Smooth muscle cell (in vitro differentiated cells): ENCODE results near the gene ATXN10. TPM values are rescaled to one million over a fixed set of nuclear protein-coding genes. Genes with fewer than 3 reads are reported as not detected.

Experiments
- DNase-seq: peaks from one replicate; lab custom pipeline; 2025; ENCODE audit not compliant: unreplicated experiment; lab: John Stamatoyannopoulos, UW
- H2AFZ ChIP-seq: fragments of 200-600 bp; sonication (generic); 2 replicates; pipeline ENCODE4 v1.6.0; 2016; ENCODE audit warnings: antibody characterized with exemption, low read depth, mild to moderate bottlenecking
- H3F3A ChIP-seq: fragments of 200-600 bp; sonication (generic); 2 replicates; pipeline ENCODE4 v1.6.0; 2017; ENCODE audit warnings: antibody characterized with exemption, low read depth
- H3K27ac ChIP-seq: fragments of 200-600 bp; sonication (generic); 2 replicates; pipeline ENCODE4 v1.5.1; 2016; ENCODE audit warnings: low read depth, mild to moderate bottlenecking
- H3K27me3 ChIP-seq: fragments of 200-600 bp; sonication (generic); 2 replicates; pipeline ENCODE4 v1.6.1; 2016; ENCODE audit warnings: low read depth, mild to moderate bottlenecking
- H3K36me3 ChIP-seq: fragments of 200-600 bp; sonication (generic); 2 replicates; pipeline ENCODE4 v1.5.1; 2016; ENCODE audit warnings: low read depth
- H3K4me1 ChIP-seq: fragments of 200-600 bp; sonication (generic); 2 replicates; pipeline ENCODE4 v1.5.1; 2016; ENCODE audit warnings: low read depth
- H3K4me2 ChIP-seq: fragments of 200-600 bp; sonication (generic); 2 replicates; pipeline ENCODE4 v1.6.0; 2016; ENCODE audit warnings: mild to moderate bottlenecking
- H3K4me3 ChIP-seq: fragments of 200-600 bp; sonication (generic); 2 replicates; pipeline ENCODE4 v1.5.1; 2016; ENCODE audit warnings: mild to moderate bottlenecking
- H3K79me2 ChIP-seq: fragments of 200-600 bp; sonication (generic); 2 replicates; pipeline ENCODE4 v1.6.0; 2016; ENCODE audit warnings: low read depth, mild to moderate bottlenecking
- H3K9ac ChIP-seq: fragments of 200-600 bp; sonication (generic); 2 replicates; pipeline ENCODE4 v1.6.0; 2016; ENCODE audit warnings: low read depth
- H3K9me3 ChIP-seq: fragments of 200-600 bp; sonication (generic); replicated peaks from 2 replicates; pipeline ENCODE4 v1.5.1; 2016; ENCODE audit warnings: low read depth
- H4K20me1 ChIP-seq: fragments of 200-600 bp; sonication (generic); 2 replicates; pipeline ENCODE4 v1.6.0; 2016; ENCODE audit warnings: low read depth
- WGBS: methylation state at CpG from one replicate; pipeline ENCODE4 v1.1.7; 2016; ENCODE audit warnings: low lambda C conversion rate; 5-methylcytosine and 5-hydroxymethylcytosine counted together
- polyA plus RNA-seq: library from polyadenylated mRNA; unstranded; fragments of >200 nt; fragmentation: Nextera tagmentation; extraction: Ambion mirVana; gene quantifications from 2 replicates; pipeline ENCODE4 v1.2.1, GENCODE V29; 2016
- total RNA-seq: library from RNA; depleted of rRNA; stranded (reverse); fragments of >200 nt; gene quantifications from 2 replicates; pipeline ENCODE4 v1.2.3, GENCODE V29; 2014
- TF ChIP-seq, protein P1 (sequence below): fragments of 200-600 bp; sonication (generic); IDR thresholded peaks from 2 replicates; pipeline ENCODE4 v1.5.1; 2017; ENCODE audit warnings: borderline replicate concordance, mild to moderate bottlenecking, antibody characterized with exemption; ENCODE audit not compliant: insufficient read depth, poor library complexity, severe bottlenecking

The ATXN10 gene
- total and polyA plus RNA-seq, 2 experiments from 2014 or later: 117 to 131 TPM

DNA sequence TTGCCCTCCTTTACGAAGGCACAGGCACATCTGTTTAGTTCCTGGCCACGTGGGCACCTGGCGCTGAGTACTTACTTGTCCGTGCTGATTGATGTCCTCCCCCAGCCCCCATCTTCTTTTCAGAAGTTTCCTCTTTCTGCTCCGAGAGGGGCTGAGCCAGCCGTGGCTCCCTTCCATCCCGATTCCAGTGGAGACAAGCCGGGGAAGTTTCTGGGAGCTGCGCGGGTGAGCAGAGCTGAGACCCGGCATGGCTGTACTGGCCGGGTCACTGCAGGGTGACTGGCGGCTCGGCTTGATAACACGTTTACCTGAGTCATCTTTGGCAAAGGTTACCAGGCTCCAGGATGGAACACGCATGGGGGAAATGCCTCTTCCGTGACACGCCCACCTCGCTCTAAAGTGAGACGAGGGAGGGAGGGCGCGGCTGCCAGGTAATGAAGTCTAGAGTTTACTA lies 45.4 kb upstream of the ATXN10 start:
- no peak for DNase-seq
- Histone ChIP-seq H3K4me1 (no peaks in the 10 kb centered on the region), H3F3A (no peaks in the 10 kb centered on the region), H3K4me3 (no peak overlapping the region), H2AFZ (no peak overlapping the region), H3K9ac (no peak overlapping the region), H3K27ac (no peak overlapping the region), H3K27me3 (no peaks in the 10 kb centered on the region), H4K20me1 (no peaks in the 10 kb centered on the region), H3K36me3 (no peaks in the 10 kb centered on the region), H3K4me2 (no peak overlapping the region), H3K9me3 (no peaks in the 10 kb centered on the region), H3K79me2 (no peaks in the 10 kb centered on the region)
- 83% methylated on average over 22 of the region's 22 CpGs for WGBS
- TF ChIP-seq, protein P1, sequence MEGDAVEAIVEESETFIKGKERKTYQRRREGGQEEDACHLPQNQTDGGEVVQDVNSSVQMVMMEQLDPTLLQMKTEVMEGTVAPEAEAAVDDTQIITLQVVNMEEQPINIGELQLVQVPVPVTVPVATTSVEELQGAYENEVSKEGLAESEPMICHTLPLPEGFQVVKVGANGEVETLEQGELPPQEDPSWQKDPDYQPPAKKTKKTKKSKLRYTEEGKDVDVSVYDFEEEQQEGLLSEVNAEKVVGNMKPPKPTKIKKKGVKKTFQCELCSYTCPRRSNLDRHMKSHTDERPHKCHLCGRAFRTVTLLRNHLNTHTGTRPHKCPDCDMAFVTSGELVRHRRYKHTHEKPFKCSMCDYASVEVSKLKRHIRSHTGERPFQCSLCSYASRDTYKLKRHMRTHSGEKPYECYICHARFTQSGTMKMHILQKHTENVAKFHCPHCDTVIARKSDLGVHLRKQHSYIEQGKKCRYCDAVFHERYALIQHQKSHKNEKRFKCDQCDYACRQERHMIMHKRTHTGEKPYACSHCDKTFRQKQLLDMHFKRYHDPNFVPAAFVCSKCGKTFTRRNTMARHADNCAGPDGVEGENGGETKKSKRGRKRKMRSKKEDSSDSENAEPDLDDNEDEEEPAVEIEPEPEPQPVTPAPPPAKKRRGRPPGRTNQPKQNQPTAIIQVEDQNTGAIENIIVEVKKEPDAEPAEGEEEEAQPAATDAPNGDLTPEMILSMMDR: no peak

DNA sequence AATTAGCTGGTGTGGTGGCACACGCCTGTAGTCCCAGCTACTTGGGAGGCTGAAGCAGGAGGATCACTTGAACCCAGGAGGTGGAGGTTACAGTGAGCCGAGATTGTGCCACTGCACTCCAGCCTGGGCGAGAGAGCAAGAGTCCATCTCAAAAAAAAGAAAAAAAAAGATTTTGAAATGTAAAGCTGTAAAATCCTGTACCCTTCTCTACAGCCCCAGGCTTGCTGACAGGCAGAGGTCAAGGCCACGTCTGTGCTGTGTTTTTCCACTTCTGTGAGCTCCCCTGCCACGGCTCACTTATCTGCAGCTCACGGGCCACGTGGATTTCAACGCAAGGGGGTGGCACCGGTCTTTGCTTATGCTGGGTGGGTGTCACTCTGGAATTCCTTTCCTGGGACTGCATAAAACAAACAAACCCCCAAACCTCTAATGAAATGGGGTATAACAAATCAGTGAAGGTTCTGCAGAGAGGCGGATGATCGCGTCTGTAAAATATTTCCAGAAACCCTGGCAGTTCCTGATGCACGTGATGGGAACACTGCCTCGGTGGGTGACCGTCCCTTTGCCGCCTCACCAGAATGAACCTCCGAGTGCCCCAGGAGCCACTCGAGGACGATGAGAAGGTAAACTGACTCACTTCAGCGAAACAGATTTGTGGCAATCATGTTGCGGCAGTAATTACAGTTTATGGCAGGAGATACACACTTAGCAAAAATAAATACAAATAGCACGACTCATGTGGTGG lies 44.0 kb upstream of the ATXN10 start:
- Histone ChIP-seq H3K79me2 (no peaks in the 10 kb centered on the region), H3K27me3 (no peaks in the 10 kb centered on the region), H3K9ac (no peak overlapping the region), H3K36me3 (no peaks in the 10 kb centered on the region), H3K4me1 (no peaks in the 10 kb centered on the region), H3K4me3 (no peak overlapping the region), H4K20me1 (no peaks in the 10 kb centered on the region), H3K4me2 (peak overlapping the region; percentile 37), H3F3A (no peaks in the 10 kb centered on the region), H2AFZ (peak overlapping the region; percentile 54), H3K9me3 (no peaks in the 10 kb centered on the region), H3K27ac (no peak overlapping the region)
- 52% methylated on average over 22 of the region's 22 CpGs for WGBS
- no peak for DNase-seq
- TF ChIP-seq, protein P1: no peak

DNA sequence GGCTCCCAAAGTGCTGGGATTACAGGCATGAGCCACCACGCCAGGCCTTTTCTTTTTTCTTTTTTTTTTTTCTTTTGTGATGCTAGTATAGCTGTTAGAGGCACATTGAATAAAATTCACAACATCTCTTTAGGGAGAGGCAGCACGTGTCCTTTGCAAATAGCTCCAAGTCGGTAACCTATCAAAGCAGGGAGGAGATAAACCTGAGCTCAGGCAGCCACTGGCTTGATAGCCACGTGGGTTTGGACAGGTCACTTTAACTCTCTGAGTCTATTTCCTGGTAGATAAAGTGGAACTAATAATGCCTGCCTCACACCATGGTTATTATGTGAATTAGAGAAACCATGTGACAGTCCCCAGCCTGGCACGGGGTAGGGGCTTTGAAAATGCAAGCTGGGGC lies 43.1 kb upstream of the ATXN10 start:
- Histone ChIP-seq H3K4me1 (no peaks in the 10 kb centered on the region), H3K9me3 (no peaks in the 10 kb centered on the region), H3K4me3 (no peak overlapping the region), H3K4me2 (no peak overlapping the region), H3K27me3 (no peaks in the 10 kb centered on the region), H4K20me1 (no peaks in the 10 kb centered on the region), H2AFZ (no peak overlapping the region), H3K36me3 (no peaks in the 10 kb centered on the region), H3F3A (no peaks in the 10 kb centered on the region), H3K27ac (no peak overlapping the region), H3K79me2 (no peaks in the 10 kb centered on the region), H3K9ac (no peak overlapping the region)
- WGBS: 48% methylated on average over 5 of the region's 5 CpGs
- no peak for DNase-seq
- TF ChIP-seq, protein P1: no peak

DNA sequence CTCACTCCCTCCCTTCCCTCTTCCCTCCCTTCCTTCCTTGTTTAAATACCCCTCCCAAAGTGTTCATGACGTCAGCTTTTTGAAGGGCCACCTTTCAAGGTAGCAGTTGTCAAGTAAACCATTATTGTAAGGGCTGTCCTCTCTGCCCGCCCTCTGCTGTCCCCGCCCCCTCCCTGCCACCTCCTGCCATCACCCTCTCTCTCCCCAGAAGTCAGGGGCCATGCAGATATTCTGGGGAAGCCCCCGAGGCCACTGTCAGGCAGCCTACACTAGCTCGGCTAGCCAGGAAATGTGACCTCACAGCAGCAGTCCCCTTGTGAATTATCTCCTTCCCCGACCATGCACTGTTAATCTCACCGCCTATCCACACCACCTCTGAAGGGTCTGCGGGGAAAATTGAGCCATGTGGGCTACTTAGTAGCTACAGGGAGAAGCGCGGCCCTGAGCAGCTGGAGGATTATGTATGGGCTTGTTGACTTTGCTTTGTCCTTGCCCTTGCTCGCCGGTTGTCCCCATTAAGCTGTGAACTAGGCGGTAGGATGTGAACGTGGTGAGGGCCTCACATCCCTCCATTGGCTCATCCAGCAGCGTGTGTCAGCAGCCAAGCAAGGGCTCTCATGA lies 42.1 kb upstream of the ATXN10 start:
- Histone ChIP-seq H3K36me3 (no peaks in the 10 kb centered on the region), H3K9ac (no peak overlapping the region), H2AFZ (no peak overlapping the region), H3K4me3 (no peak overlapping the region), H3K4me2 (no peak overlapping the region), H3F3A (no peaks in the 10 kb centered on the region), H3K79me2 (no peaks in the 10 kb centered on the region), H3K27ac (no peak overlapping the region), H4K20me1 (no peaks in the 10 kb centered on the region), H3K9me3 (no peaks in the 10 kb centered on the region), H3K27me3 (no peaks in the 10 kb centered on the region), H3K4me1 (no peaks in the 10 kb centered on the region)
- WGBS: 36% methylated on average over 13 of the region's 15 CpGs
- TF ChIP-seq, protein P1: no peak
- no peak for DNase-seq
